GM12878 (cell line): ENCODE data around the gene ADGRG1. TPM values are rescaled to one million over a fixed set of nuclear protein-coding genes. Genes with fewer than 3 reads are reported as not detected.

Experiments used
- ATAC-seq: fragments of 200-7000 bp; cut with Tn5 transposase; 3 replicates; pipeline ENCODE4 v1.9.1; 2020; ENCODE audit warnings: mild to moderate bottlenecking, moderate library complexity
- BruUV-seq: library from RNA; stranded (reverse); fragments of 400-500 nt; replicated peaks from 2 replicates; lab custom pipeline; 2021; lab: Mats Ljungman, UMichigan
- CTCF ChIA-PET: fragments of 300-600 bp; sonication (Branson Sonifier 250); formaldehyde crosslinking; extraction: SDS; loops from one replicate; lab custom pipeline; 2021; ENCODE audit warnings: inconsistent platforms; lab: Yijun Ruan, JAX
- POLR2A ChIA-PET: fragments of 350-600 bp; formaldehyde crosslinking; extraction: SDS; loops from one replicate; lab custom pipeline; 2021; ENCODE audit warnings: inconsistent platforms; lab: Charles Lee
- RAD21 ChIA-PET: fragments of 300-600 bp; sonication (Branson Sonifier 250); formaldehyde crosslinking; loops from one replicate; lab custom pipeline; 2023; ENCODE audit warnings: antibody characterized with exemption; ENCODE audit not compliant: unreplicated experiment; lab: Charles Lee
- SMC1A ChIA-PET: fragments of 300-600 bp; sonication (Branson Sonifier 250); formaldehyde crosslinking; loops from one replicate; lab custom pipeline; 2023; ENCODE audit not compliant: unreplicated experiment, uncharacterized antibody; lab: Charles Lee
- DNase-seq: peaks from one replicate; pipeline ENCODE4 v3.0.0-alpha.2; 2011; ENCODE audit warnings: low read depth, low spot score
- FAIRE-seq: peaks from 3 replicates; lab custom pipeline; 2011; peaks lifted over from hg19 to GRCh38; lab: Jason Lieb, UNC
- H2AFZ ChIP-seq: 2 replicates; pipeline ENCODE4 v1.6.0; 2011; ENCODE audit warnings: low read depth, low read length, control low read depth; ENCODE audit not compliant: control insufficient read depth
- H3K27ac ChIP-seq: 2 replicates; pipeline ENCODE4 v1.5.1; 2011; ENCODE audit warnings: control low read depth; ENCODE audit not compliant: control insufficient read depth, insufficient read depth
- H3K27me3 ChIP-seq, 2 experiments: replicated peaks in 1 of 2; 2 replicates each; pipeline versions ENCODE4 v1.6.0 to v1.6.1; 2011; ENCODE audit warnings: low read length in 1 of 2; ENCODE audit not compliant: control insufficient read depth in 2 of 2, insufficient read depth in 2 of 2
- H3K36me3 ChIP-seq, 2 experiments: 2 replicates each; pipeline ENCODE4 v1.5.1; 2011; ENCODE audit warnings: low read length in 1 of 2; ENCODE audit not compliant: control insufficient read depth in 2 of 2, insufficient read depth in 2 of 2
- H3K4me1 ChIP-seq: 2 replicates; pipeline ENCODE4 v1.6.1; 2011; ENCODE audit warnings: mild to moderate bottlenecking, low read length, moderate library complexity, mixed read lengths; ENCODE audit not compliant: control insufficient read depth, insufficient read depth
- H3K4me2 ChIP-seq: 2 replicates; pipeline ENCODE4 v1.6.0; 2011; ENCODE audit warnings: control low read depth; ENCODE audit not compliant: control insufficient read depth, insufficient read depth
- H3K4me3 ChIP-seq: fragments of 200-600 bp; sonication (generic); 2 replicates; pipeline ENCODE4 v1.5.1; 2016
- H3K79me2 ChIP-seq: 2 replicates; pipeline ENCODE4 v1.6.0; 2011; ENCODE audit warnings: low read length; ENCODE audit not compliant: control insufficient read depth, insufficient read depth
- H3K9ac ChIP-seq: 2 replicates; pipeline ENCODE4 v1.8.0; 2011; ENCODE audit warnings: low read length, control low read depth, mixed read lengths; ENCODE audit not compliant: control insufficient read depth, insufficient read depth
- H3K9me3 ChIP-seq: replicated peaks from 3 replicates; pipeline ENCODE4 v1.5.1; 2011; ENCODE audit warnings: mild to moderate bottlenecking, low read length; ENCODE audit not compliant: control insufficient read depth, insufficient read depth
- H4K20me1 ChIP-seq: 2 replicates; pipeline ENCODE4 v1.6.0; 2011; ENCODE audit not compliant: control insufficient read depth, insufficient read depth
- CUX1 ChIP-seq: IDR thresholded peaks from 2 replicates; pipeline ENCODE4 v1.6.1; 2012; ENCODE audit warnings: improper control_type of control experiment, low read depth, low read length; ENCODE audit not compliant: insufficient replicate concordance
- NFXL1 ChIP-seq: fragments of 450-650 bp; IDR thresholded peaks from 2 replicates; pipeline ENCODE4 v1.6.1; 2017; ENCODE audit warnings: antibody characterized with exemption, mild to moderate bottlenecking, borderline replicate concordance
- WGBS: methylation state at CpG from one replicate; pipeline ENCODE4 v1.1.6; 2016; ENCODE audit warnings: low lambda C conversion rate; ENCODE audit not compliant: insufficient replicate concordance, insufficient coverage; ENCODE audit errors: missing lambda C conversion rate; 5-methylcytosine and 5-hydroxymethylcytosine counted together
- in situ Hi-C: fragments of 300-500 bp; cut with MboI; formaldehyde crosslinking; loops from 9 replicates; pipeline ENCODE4 v1.14.3; 2018; ENCODE audit warnings: mixed read lengths
- intact Hi-C: fragments of 100-400 bp; cut with micrococcal nuclease; formaldehyde crosslinking; loops from one replicate; pipeline ENCODE4 v1.14.2; 2022; ENCODE audit not compliant: unreplicated experiment
- polyA plus RNA-seq, 11 experiments: library from polyadenylated mRNA; depleted of rRNA in 4 of 11; unstranded in 6 of 11; stranded (reverse) in 5 of 11; fragments of >200 nt; fragmentation: Nextera tagmentation in 4 of 11; fragmentation: Illumina TruSeq in 1 of 11; extraction: Ambion mirVana in 4 of 11; extraction: Trizol in 1 of 11; gene quantifications; 1 replicate in 1 of 11; 2 replicates in 10 of 11; pipeline versions ENCODE4 v1.2.1 to v1.2.3, GENCODE V29; 2011 to 2016; ENCODE audit warnings: inconsistent platforms in 2 of 11, missing spikeins in 2 of 11, low read depth in 1 of 11
- total RNA-seq, 4 experiments: library from RNA; depleted of rRNA in 3 of 4; stranded (reverse); fragments of >200 nt in 3 of 4; fragmentation: Illumina TruSeq in 1 of 4; extraction: Trizol in 1 of 4; gene quantifications; 2 replicates each; pipeline versions ENCODE4 v1.2.1 to v1.2.3, GENCODE V29; 2013 to 2021

ADGRG1 gene
- total and polyA plus RNA-seq, 10 of the 15 experiments (the other 5 are each of a cell fraction or from before 2014, with no cell fraction given): 0.07 to 2.0 (median 0.75) TPM

GRCh38 chr16:57668630-57669475 lies 40.4 kb downstream of the ADGRG1 start:
- no peak for FAIRE-seq
- RAD21 ChIA-PET: no interaction called here
- Histone ChIP-seq H3K4me3 (no peak overlapping the region), H2AFZ (no peak overlapping the region), H3K9me3 (no peaks in the 10 kb centered on the region), H4K20me1 (no peaks in the 10 kb centered on the region), H3K79me2 (no peaks in the 10 kb centered on the region), H3K9ac (no peak overlapping the region), H3K4me2 (no peak overlapping the region), H3K36me3 (no peaks in the 10 kb centered on the region), H3K27me3 (peaks cover 5 to 7% of the 10 kb centered on the region in 2 experiments), H3K4me1 (no peaks in the 10 kb centered on the region), H3K27ac (no peak overlapping the region)
- in situ Hi-C loops (no loop called here), intact Hi-C loops (no loop called here)
- BruUV-seq: no TSS peak
- no peak for ATAC-seq
- SMC1A ChIA-PET: no interaction called here
- CTCF ChIA-PET: interaction anchor here (0.9 kb wide), 1 partner anchor 67 kb away, joined by 3 read pairs; no protein-coding TSS in a partner anchor
- TF ChIP-seq CUX1 (no peak), NFXL1 (0 out of 2 replicates have a peak, but pooled peaks have one; percentile 40)
- no peak for DNase-seq
- POLR2A ChIA-PET: no interaction called here
- WGBS: 29% methylated on average over 20 of the region's 20 CpGs
